HG03521 (cell line): Measurements from ENCODE around the gene ELOVL1.
"Not testable (repeated sequence)": the region's sequence is repeated elsewhere in the genome, so short reads cannot be mapped to it uniquely, and the experiment has no call there.

Source experiments
- ATAC-seq: cut with Tn5 transposase; IDR thresholded peaks from one replicate; pipeline ENCODE4 v1.9.1; 2021; ENCODE audit warnings: mild to moderate bottlenecking, moderate library complexity; ENCODE audit not compliant: unreplicated experiment

Gene ELOVL1

GRCh38 chr1:43382027-43382779 lies 14.4 kb upstream of the ELOVL1 start:
- no peak for ATAC-seq

GRCh38 chr1:43381612-43382011 lies 13.8 kb upstream of the ELOVL1 start:
- ATAC-seq = no peak

GRCh38 chr1:43379476-43379875 lies 11.7 kb upstream of the ELOVL1 start:
- no peak for ATAC-seq

- no peak for ATAC-seq
Observed at GRCh38 chr1:43377831-43378230, 10.0 kb upstream of the ELOVL1 start.

- no peak for ATAC-seq
Observed at GRCh38 chr1:43376723-43377235, 9.0 kb upstream of the ELOVL1 start.

GRCh38 chr1:43373066-43373940 lies 5.5 kb upstream of the ELOVL1 start:
- no peak for ATAC-seq

GRCh38 chr1:43372172-43372571 lies 4.4 kb upstream of the ELOVL1 start:
- no peak for ATAC-seq

GRCh38 chr1:43370564-43370963 lies 2.8 kb upstream of the ELOVL1 start:
- ATAC-seq = no peak

- ATAC-seq = not testable (repeated sequence)
Observed at GRCh38 chr1:43369779-43370178, 2.0 kb upstream of the ELOVL1 start.

GRCh38 chr1:43368646-43369020 lies 822 bp upstream of the ELOVL1 start:
- no peak for ATAC-seq

GRCh38 chr1:43367026-43367903 lies 546 bp downstream of the ELOVL1 start:
- peak; percentile 26 for ATAC-seq

- ATAC-seq = no peak
Observed at GRCh38 chr1:43366601-43367025, 1.2 kb downstream of the ELOVL1 start.

GRCh38 chr1:43366179-43366578 lies 1.6 kb downstream of the ELOVL1 start:
- ATAC-seq = no peak

- ATAC-seq = no peak
Observed at GRCh38 chr1:43365678-43366077, 2.1 kb downstream of the ELOVL1 start.

GRCh38 chr1:43363935-43364525 lies 3.8 kb downstream of the ELOVL1 start:
- no peak for ATAC-seq

- ATAC-seq = no peak
Observed at GRCh38 chr1:43363283-43363934, 4.4 kb downstream of the ELOVL1 start.

GRCh38 chr1:43360616-43361015 lies 7.2 kb downstream of the ELOVL1 start:
- ATAC-seq = no peak

GRCh38 chr1:43359696-43360095 lies 8.1 kb downstream of the ELOVL1 start:
- no peak for ATAC-seq

GRCh38 chr1:43358746-43359693 lies 8.8 kb downstream of the ELOVL1 start, which contains the start of gene CDC20:
CDC20 (plus strand) TSS chr1:43358981; CDS start chr1:43359216, 235 bp downstream.
- ATAC-seq = peak; percentile 95
